Duodenal mucosa (tissue), 2 donors: ENCODE results near the gene COL27A1.

Experiments
- H3K27ac ChIP-seq: one replicate; pipeline ENCODE4 v1.7.0; 2013; ENCODE audit warnings: low read depth, low read length
- H3K27me3 ChIP-seq, 2 donors: one replicate each; pipeline ENCODE4 v1.7.0; 2013; ENCODE audit warnings: low read length in 2 of 2, control low read depth in 1 of 2; ENCODE audit not compliant: insufficient read depth in 2 of 2, control insufficient read depth in 1 of 2
- H3K36me3 ChIP-seq, 2 donors: one replicate each; pipeline ENCODE4 v1.7.0; 2013; ENCODE audit warnings: low read length in 2 of 2, control low read depth in 1 of 2; ENCODE audit not compliant: insufficient read depth in 2 of 2, control insufficient read depth in 1 of 2
- H3K4me1 ChIP-seq, 2 donors: one replicate each; pipeline ENCODE4 v1.7.0; 2013; ENCODE audit warnings: low read length in 2 of 2, control low read depth in 1 of 2; ENCODE audit not compliant: insufficient read depth in 2 of 2, control insufficient read depth in 1 of 2
- H3K4me3 ChIP-seq, 2 donors: one replicate each; pipeline ENCODE4 v1.7.0; 2013; ENCODE audit warnings: low read length in 2 of 2, low read depth in 1 of 2
- H3K9ac ChIP-seq, 2 donors: one replicate each; pipeline ENCODE4 v1.7.0; 2013; ENCODE audit warnings: low read length in 2 of 2, low read depth in 1 of 2
- H3K9me3 ChIP-seq, 2 donors: one replicate each; pipeline ENCODE4 v1.7.0; 2013; ENCODE audit warnings: low read length in 2 of 2, control low read depth in 1 of 2; ENCODE audit not compliant: control insufficient read depth in 1 of 2

COL27A1 gene

GRCh38 chr9:114247491-114247890, 92.2 kb downstream of the COL27A1 start:
- Histone ChIP-seq H3K27me3 (no peaks in the 10 kb centered on the region), H3K9ac (no peak overlapping the region), H3K36me3 (no peaks in the 10 kb centered on the region), H3K4me1 (no peaks in the 10 kb centered on the region), H3K4me3 (no peak overlapping the region), H3K27ac (no peak overlapping the region), H3K9me3 (no peaks in the 10 kb centered on the region)

- Histone ChIP-seq H3K27ac (no peak overlapping the region), H3K36me3 (no peaks in the 10 kb centered on the region), H3K4me1 (no peaks in the 10 kb centered on the region), H3K27me3 (no peaks in the 10 kb centered on the region), H3K9ac (no peak overlapping the region), H3K4me3 (no peak overlapping the region), H3K9me3 (no peaks in the 10 kb centered on the region)
Measured at GRCh38 chr9:114248299-114248707, 93.0 kb downstream of the COL27A1 start.

- no peak overlapping the region for H3K27ac ChIP-seq
- no peaks in the 10 kb centered on the region for H3K4me1 ChIP-seq
- H3K36me3 ChIP-seq: no peaks in the 10 kb centered on the region
- H3K9me3 ChIP-seq: no peaks in the 10 kb centered on the region
- H3K4me3 ChIP-seq: no peak overlapping the region
- H3K27me3 ChIP-seq: no peaks in the 10 kb centered on the region
- H3K9ac ChIP-seq: no peak overlapping the region
Measured at GRCh38 chr9:114249424-114250234, 94.3 kb downstream of the COL27A1 start.

- Histone ChIP-seq H3K9ac (no peak overlapping the region), H3K9me3 (no peaks in the 10 kb centered on the region), H3K4me3 (no peak overlapping the region), H3K4me1 (no peaks in the 10 kb centered on the region), H3K27me3 (no peaks in the 10 kb centered on the region), H3K27ac (no peak overlapping the region), H3K36me3 (no peaks in the 10 kb centered on the region)
Measured at GRCh38 chr9:114250235-114250568, 94.9 kb downstream of the COL27A1 start.

GRCh38 chr9:114250648-114251047, 95.3 kb downstream of the COL27A1 start:
- Histone ChIP-seq H3K27ac (no peak overlapping the region), H3K4me3 (no peak overlapping the region), H3K27me3 (no peaks in the 10 kb centered on the region), H3K9me3 (no peaks in the 10 kb centered on the region), H3K36me3 (no peaks in the 10 kb centered on the region), H3K9ac (no peak overlapping the region), H3K4me1 (no peaks in the 10 kb centered on the region)

- no peaks in the 10 kb centered on the region for H3K27me3 ChIP-seq
- H3K9me3 ChIP-seq: no peaks in the 10 kb centered on the region
- no peaks in the 10 kb centered on the region for H3K4me1 ChIP-seq
- H3K9ac ChIP-seq: no peak overlapping the region
- no peaks in the 10 kb centered on the region for H3K36me3 ChIP-seq
- no peak overlapping the region for H3K4me3 ChIP-seq
- H3K27ac ChIP-seq: no peak overlapping the region
Measured at GRCh38 chr9:114252394-114252793, 97.1 kb downstream of the COL27A1 start.

GRCh38 chr9:114256827-114257328, 101.5 kb downstream of the COL27A1 start:
- no peak overlapping the region for H3K4me3 ChIP-seq
- no peaks in the 10 kb centered on the region for H3K9me3 ChIP-seq
- H3K27me3 ChIP-seq: no peaks in the 10 kb centered on the region
- no peaks in the 10 kb centered on the region for H3K36me3 ChIP-seq
- H3K9ac ChIP-seq: no peak overlapping the region
- no peaks in the 10 kb centered on the region for H3K4me1 ChIP-seq
- H3K27ac ChIP-seq: no peak overlapping the region

- Histone ChIP-seq H3K36me3 (no peaks in the 10 kb centered on the region), H3K4me1 (no peaks in the 10 kb centered on the region)
Measured at GRCh38 chr9:114258218-114258617, 102.9 kb downstream of the COL27A1 start.

GRCh38 chr9:114258866-114259797, 103.8 kb downstream of the COL27A1 start:
- no peak overlapping the region for H3K4me3 ChIP-seq
- H3K4me1 ChIP-seq: no peaks in the 10 kb centered on the region
- H3K36me3 ChIP-seq: no peaks in the 10 kb centered on the region
- no peak overlapping the region for H3K9ac ChIP-seq
- H3K27ac ChIP-seq: no peak overlapping the region
- H3K27me3 ChIP-seq: no peaks in the 10 kb centered on the region
- no peaks in the 10 kb centered on the region for H3K9me3 ChIP-seq

More at GRCh38 chr9:114258218-114258617, 102.9 kb downstream of the COL27A1 start:
- Histone ChIP-seq H3K4me3 (no peak overlapping the region), H3K9me3 (no peaks in the 10 kb centered on the region), H3K27me3 (no peaks in the 10 kb centered on the region), H3K27ac (no peak overlapping the region), H3K9ac (no peak overlapping the region)
